GM06990 (cell line): ENCODE data around the gene CELF2.

Source experiments
- DNase-seq: peaks from one replicate; pipeline ENCODE4 v3.0.0-alpha.2; 2011; ENCODE audit not compliant: insufficient read length; ENCODE audit errors: extremely low read depth
- H3K27me3 ChIP-seq: replicated peaks from 2 replicates; pipeline ENCODE4 v1.6.0; 2011; ENCODE audit warnings: low read length; ENCODE audit not compliant: control insufficient read depth, insufficient read depth
- H3K36me3 ChIP-seq: 2 replicates; pipeline ENCODE4 v1.5.1; 2011; ENCODE audit warnings: low read length; ENCODE audit not compliant: control insufficient read depth, insufficient read depth
- H3K4me3 ChIP-seq: replicated peaks from 2 replicates; pipeline ENCODE4 v1.5.1; 2011; ENCODE audit warnings: low read depth, mild to moderate bottlenecking, control low read depth, low read length
- CTCF ChIP-seq: IDR thresholded peaks from 2 replicates; pipeline ENCODE4 v1.5.1; 2011; ENCODE audit warnings: low read length, control low read depth, mild to moderate bottlenecking, inconsistent platforms; ENCODE audit not compliant: insufficient read depth, poor library complexity, severe bottlenecking

The CELF2 gene

GRCh38 chr10:11011436-11011835, 6.2 kb upstream of the CELF2 start:
- no peaks in the 10 kb centered on the region for H3K36me3 ChIP-seq
- no peak overlapping the region for H3K4me3 ChIP-seq

GRCh38 chr10:11011984-11012383, 5.7 kb upstream of the CELF2 start:
- Histone ChIP-seq H3K27me3 (peaks cover 1% of the 10 kb centered on the region; the same call in 1 of the 2 replicates), H3K36me3 (no peaks in the 10 kb centered on the region), H3K4me3 (no peak overlapping the region)
- no peak for TF ChIP-seq CTCF
- no peak for DNase-seq

More at GRCh38 chr10:11011436-11011835, 6.2 kb upstream of the CELF2 start:
- no peak for DNase-seq
- peaks cover 1% of the 10 kb centered on the region; the same call in 1 of the 2 replicates for H3K27me3 ChIP-seq
- TF ChIP-seq CTCF, result no peak

- no peak for DNase-seq
- Histone ChIP-seq H3K27me3 (no peaks in the 10 kb centered on the region; the same call in 1 of the 2 replicates), H3K4me3 (no peak overlapping the region), H3K36me3 (no peaks in the 10 kb centered on the region)
- no peak for TF ChIP-seq CTCF
These were observed 5.0 kb upstream of the CELF2 start for GRCh38 chr10:11012421-11013295.

GRCh38 chr10:11013836-11014235, 3.8 kb upstream of the CELF2 start:
- Histone ChIP-seq H3K36me3 (no peaks in the 10 kb centered on the region), H3K27me3 (no peaks in the 10 kb centered on the region; the same call in 1 of the 2 replicates), H3K4me3 (no peak overlapping the region)
- no peak for TF ChIP-seq CTCF
- no peak for DNase-seq

GRCh38 chr10:11014671-11015445, 2.8 kb upstream of the CELF2 start:
- Histone ChIP-seq H3K4me3 (no peak overlapping the region), H3K27me3 (peaks cover 2% of the 10 kb centered on the region; the same call in 1 of the 2 replicates), H3K36me3 (no peaks in the 10 kb centered on the region)
- no peak for DNase-seq
- no peak for TF ChIP-seq CTCF
